H1 (cell line): ENCODE results near the gene CDV3. TPM values are rescaled to one million over a fixed set of nuclear protein-coding genes. Genes with fewer than 3 reads are reported as not detected.

ENCODE experiments used
- CTCF ChIA-PET: fragments of 300-600 bp; sonication (Branson Sonifier 250); formaldehyde crosslinking; loops from one replicate; lab custom pipeline; 2021; ENCODE audit not compliant: partially characterized antibody; lab: Charles Lee
- POLR2A ChIA-PET: fragments of 300-600 bp; sonication (Branson Sonifier 250); formaldehyde crosslinking; loops from one replicate; lab custom pipeline; 2021; ENCODE audit warnings: inconsistent platforms; ENCODE audit not compliant: partially characterized antibody; lab: Charles Lee
- DNase-seq, 2 experiments: peaks; one replicate each; pipeline versions ENCODE4 v3.0.0 to v3.0.0-alpha.2; 2010 to 2022; ENCODE audit warnings: low spot score in 2 of 2, low read depth in 1 of 2, mixed read lengths in 1 of 2
- FAIRE-seq: peaks from 2 replicates; lab custom pipeline; 2011; peaks lifted over from hg19 to GRCh38; lab: Jason Lieb, UNC
- H2AFZ ChIP-seq: 2 replicates; pipeline ENCODE4 v1.8.1; 2012; ENCODE audit warnings: low read length, inconsistent platforms
- H2AK5ac ChIP-seq: 2 replicates; pipeline ENCODE4 v1.6.1; 2013; ENCODE audit warnings: low read depth, low read length
- H2BK120ac ChIP-seq: replicated peaks from 2 replicates; pipeline ENCODE3; 2013; ENCODE audit warnings: low read depth, low read length, inconsistent platforms
- H2BK12ac ChIP-seq: 2 replicates; pipeline ENCODE4 v1.6.1; 2013; ENCODE audit warnings: low read depth, low read length
- H2BK15ac ChIP-seq: 2 replicates; pipeline ENCODE4 v1.6.1; 2013; ENCODE audit warnings: low read length
- H2BK20ac ChIP-seq: 2 replicates; pipeline ENCODE4 v1.6.1; 2013; ENCODE audit warnings: low read length
- H2BK5ac ChIP-seq: 2 replicates; pipeline ENCODE4 v1.6.1; 2013; ENCODE audit warnings: low read depth, low read length
- H3K14ac ChIP-seq: 2 replicates; pipeline ENCODE4 v1.6.1; 2013; ENCODE audit warnings: inconsistent platforms; ENCODE audit not compliant: insufficient read length
- H3K18ac ChIP-seq: 2 replicates; pipeline ENCODE4 v1.6.1; 2013; ENCODE audit warnings: low read length; ENCODE audit errors: extremely low read depth
- H3K23ac ChIP-seq: 2 replicates; pipeline ENCODE4 v1.6.1; 2013; ENCODE audit warnings: inconsistent platforms; ENCODE audit not compliant: insufficient read length
- H3K23me2 ChIP-seq: 2 replicates; pipeline ENCODE4 v1.6.1; 2013; ENCODE audit warnings: low read depth, low read length
- H3K27ac ChIP-seq: 2 replicates; pipeline ENCODE4 v1.6.1; 2011; ENCODE audit warnings: low read depth, low read length, inconsistent platforms
- H3K27me3 ChIP-seq, 4 experiments: replicated peaks in 1 of 4; 1 replicate in 1 of 4; 2 replicates in 3 of 4; pipeline versions ENCODE4 v1.6.1 to v1.8.1; 2011 to 2013; ENCODE audit warnings: low read length in 3 of 4, mild to moderate bottlenecking in 3 of 4, inconsistent platforms in 2 of 4, mixed read lengths in 2 of 4, moderate library complexity in 1 of 4; ENCODE audit not compliant: control insufficient read depth in 3 of 4, insufficient read depth in 3 of 4; ENCODE audit errors: extremely low read depth in 1 of 4
- H3K36me3 ChIP-seq, 4 experiments: 2 replicates each; pipeline versions ENCODE4 v1.6.1 to v1.8.1; 2011 to 2013; ENCODE audit warnings: mild to moderate bottlenecking in 4 of 4, low read length in 3 of 4, moderate library complexity in 2 of 4, control low read depth in 1 of 4, inconsistent platforms in 1 of 4; ENCODE audit not compliant: insufficient read depth in 4 of 4, control insufficient read depth in 2 of 4
- H3K4ac ChIP-seq: replicated peaks from 2 replicates; pipeline ENCODE3; 2013; ENCODE audit warnings: low read length, low read depth, mixed read lengths, inconsistent platforms; ENCODE audit not compliant: insufficient read length
- H3K4me1 ChIP-seq, 4 experiments: replicated peaks in 1 of 4; 1 replicate in 1 of 4; 2 replicates in 3 of 4; pipeline versions ENCODE4 v1.6.1 to v1.8.1; 2011 to 2013; ENCODE audit warnings: low read length in 3 of 4, inconsistent platforms in 2 of 4, mixed read lengths in 1 of 4; ENCODE audit not compliant: insufficient read depth in 4 of 4, control insufficient read depth in 3 of 4
- H3K4me2 ChIP-seq, 2 experiments: 2 replicates each; pipeline versions ENCODE4 v1.6.1 to v1.8.1; 2011 to 2013; ENCODE audit warnings: low read depth in 2 of 2, low read length in 2 of 2, control low read depth in 1 of 2, inconsistent platforms in 1 of 2, mild to moderate bottlenecking in 1 of 2; ENCODE audit not compliant: insufficient read depth in 1 of 2
- H3K4me3 ChIP-seq, 4 experiments: fragments of 200-600, 300-600 bp in 1 of 4; sonication (generic), shearing (Covaris generic), sonication (Bioruptor Twin) in 1 of 4; 2 replicates each; pipeline versions ENCODE4 v1.5.1 to v1.8.1; 2011 to 2016; ENCODE audit warnings: low read length in 4 of 4, low read depth in 3 of 4, control low read depth in 2 of 4, inconsistent platforms in 2 of 4, mild to moderate bottlenecking in 2 of 4, mixed read lengths in 1 of 4, moderate library complexity in 1 of 4; ENCODE audit not compliant: insufficient read depth in 2 of 4; ENCODE audit errors: extremely low read depth in 1 of 4
- H3K56ac ChIP-seq: replicated peaks from 2 replicates; pipeline ENCODE3; 2013; ENCODE audit warnings: low read depth, mild to moderate bottlenecking, mixed read lengths, low read length, inconsistent platforms; ENCODE audit not compliant: insufficient read length
- H3K79me1 ChIP-seq: 2 replicates; pipeline ENCODE4 v1.6.1; 2013; ENCODE audit warnings: low read depth, low read length, control low read depth
- H3K79me2 ChIP-seq, 2 experiments: 2 replicates each; pipeline versions ENCODE4 v1.6.1 to v1.8.1; 2012 to 2013; ENCODE audit warnings: low read length in 2 of 2, mild to moderate bottlenecking in 2 of 2, inconsistent platforms in 1 of 2; ENCODE audit not compliant: insufficient read depth in 2 of 2, control insufficient read depth in 1 of 2
- H3K9ac ChIP-seq, 4 experiments: replicated peaks in 1 of 4; 1 replicate in 1 of 4; 2 replicates in 3 of 4; pipeline versions ENCODE4 v1.6.1 to v1.8.1; 2011 to 2013; ENCODE audit warnings: low read depth in 3 of 4, low read length in 3 of 4, control low read depth in 2 of 4, mild to moderate bottlenecking in 2 of 4, moderate library complexity in 2 of 4, inconsistent platforms in 1 of 4; ENCODE audit errors: extremely low read depth in 1 of 4
- H3K9me3 ChIP-seq, 2 experiments: 2 replicates each; pipeline versions ENCODE4 v1.6.1 to v1.8.1; 2012 to 2013; ENCODE audit warnings: mild to moderate bottlenecking in 2 of 2, moderate library complexity in 2 of 2, control low read depth in 1 of 2, inconsistent platforms in 1 of 2, low read depth in 1 of 2, low read length in 1 of 2, mixed read lengths in 1 of 2; ENCODE audit not compliant: insufficient read depth in 2 of 2
- H4K20me1 ChIP-seq, 2 experiments: replicated peaks in 1 of 2; 2 replicates each; pipeline versions ENCODE3 to v1.8.1; 2011 to 2013; ENCODE audit warnings: inconsistent platforms in 2 of 2, low read length in 2 of 2, mild to moderate bottlenecking in 1 of 2; ENCODE audit not compliant: insufficient read depth in 2 of 2, control insufficient read depth in 1 of 2
- H4K5ac ChIP-seq: 2 replicates; pipeline ENCODE4 v1.6.1; 2013; ENCODE audit warnings: low read length, low read depth, mixed read lengths, inconsistent platforms; ENCODE audit not compliant: insufficient read length
- H4K8ac ChIP-seq: 2 replicates; pipeline ENCODE4 v1.8.0; 2013; ENCODE audit warnings: mild to moderate bottlenecking, moderate library complexity, low read length, inconsistent platforms; ENCODE audit not compliant: insufficient read depth; ENCODE audit errors: extremely low read depth
- H4K91ac ChIP-seq: replicated peaks from 2 replicates; pipeline ENCODE3; 2013; ENCODE audit warnings: low read length, mixed read lengths, inconsistent platforms; ENCODE audit not compliant: insufficient read length
- JUND ChIP-seq: IDR thresholded peaks from 2 replicates; pipeline ENCODE4 v1.6.1; 2011; ENCODE audit warnings: mild to moderate bottlenecking, improper control_type of control experiment, low read length
- whole genome bisulfite sequencing, 2 experiments: shearing (Covaris generic) in 1 of 2; methylation state at CpG; one replicate each; pipeline versions ENCODE4 v1.1.6 to v1.1.7; 2013 to 2015; ENCODE audit warnings: low lambda C conversion rate in 2 of 2, mixed read lengths in 2 of 2, inconsistent platforms in 1 of 2, low coverage in 1 of 2, missing lambda C conversion rate in 1 of 2; ENCODE audit not compliant: insufficient replicate concordance in 2 of 2, insufficient coverage in 1 of 2, insufficient read length in 1 of 2; ENCODE audit errors: extremely low coverage in 1 of 2, missing lambda C conversion rate in 1 of 2; 5-methylcytosine and 5-hydroxymethylcytosine counted together
- polyA plus RNA-seq, 7 experiments: library from polyadenylated mRNA; depleted of rRNA in 3 of 7; stranded (reverse) in 5 of 7; unstranded in 2 of 7; fragments of >200 nt in 5 of 7; fragments of 200-250 nt in 2 of 7; gene quantifications; 1 replicate in 5 of 7; 2 replicates in 1 of 7; 4 replicates in 1 of 7; pipeline versions ENCODE4 v1.2.1 to v1.2.3, GENCODE V29; 2011 to 2013; ENCODE audit warnings: missing spikeins in 2 of 7, mixed read lengths in 2 of 7
- total RNA-seq: library from RNA; stranded (reverse); fragmentation: NEBNext Ultra II Directional; extraction: Animal tissue kit (Norgen Biotek cat#: 25700); gene quantifications from 2 replicates; pipeline ENCODE4 v1.2.1, GENCODE V29; 2021

CDV3 gene
- total and polyA plus RNA-seq, 2 of the 8 experiments (the other 6 are each of a cell fraction or from before 2014, with no cell fraction given) = 29.4 to 163 TPM

DNA sequence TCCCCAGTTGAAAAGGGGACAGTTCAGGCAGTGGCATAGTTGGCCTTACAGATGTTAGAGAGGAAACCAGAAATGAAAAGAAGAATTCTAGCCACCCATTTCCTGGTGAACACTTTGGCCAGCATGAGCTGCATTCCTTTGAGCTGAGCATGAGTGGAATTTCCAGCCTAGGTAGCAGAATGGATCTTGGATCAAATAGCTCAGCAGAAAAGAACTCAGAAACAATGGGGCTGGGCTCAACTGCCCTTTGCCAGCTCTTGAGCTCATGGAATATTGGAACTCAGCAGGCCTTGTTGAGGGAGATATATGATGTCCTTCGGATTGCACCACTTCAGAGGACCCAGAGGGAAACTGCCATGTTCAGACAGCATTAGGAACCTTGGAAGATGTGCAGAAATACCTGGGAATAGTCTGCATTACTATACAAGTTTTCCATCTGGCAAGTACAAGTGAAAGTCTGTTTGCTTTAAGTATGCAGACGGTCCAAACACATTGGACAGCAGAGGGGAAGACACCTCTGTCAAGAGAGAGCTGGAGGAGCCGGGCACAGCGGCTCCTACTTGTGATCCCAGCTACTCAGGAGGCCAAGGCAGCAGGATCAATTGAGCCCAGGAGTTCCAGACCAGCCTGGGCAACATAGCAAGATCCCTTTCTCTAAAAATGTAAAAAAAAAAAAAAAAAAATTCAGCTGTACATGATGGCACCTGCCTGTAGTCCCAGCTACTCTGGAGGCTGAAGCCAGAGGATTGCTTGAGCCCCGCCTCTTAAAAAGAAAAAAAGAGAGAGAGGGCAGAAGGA, 3.1 kb upstream of the CDV3 start:
- H3K4ac ChIP-seq = no peak overlapping the region
- POLR2A ChIA-PET = interaction anchor here (0.9 to 1.3 kb wide), 3 partner anchors 13 to 86 kb away, joined by 3 to 5 read pairs (median 3); no protein-coding TSS in a partner anchor
- H3K18ac ChIP-seq = no peak overlapping the region
- no peak overlapping the region for H2BK120ac ChIP-seq
- FAIRE-seq (no peak), DNase-seq (no peak)
- no peaks in the 10 kb centered on the region for H3K79me1 ChIP-seq
- H4K5ac ChIP-seq = no peak overlapping the region
- H4K91ac ChIP-seq = no peak overlapping the region
- H2BK5ac ChIP-seq = no peak overlapping the region
- no peak overlapping the region for H3K4me3 ChIP-seq
- H3K27ac ChIP-seq = no peak overlapping the region
- no peaks in the 10 kb centered on the region for H3K27me3 ChIP-seq
- H2AK5ac ChIP-seq = no peak overlapping the region
- 0 out of 2 replicates have a peak, but pooled peaks cover 5% of the 10 kb centered on the region for H3K23me2 ChIP-seq
- peaks cover 0 to 5% (median under 1%) of the 10 kb centered on the region in 4 experiments; a peak in 1 of 7 replicates for H3K4me1 ChIP-seq
- peaks cover 8 to 11% of the 10 kb centered on the region in 2 experiments for H3K79me2 ChIP-seq
- H3K9me3 ChIP-seq = no peaks in the 10 kb centered on the region
- no peak overlapping the region for H3K23ac ChIP-seq
- no peak overlapping the region for H4K8ac ChIP-seq
- 86% methylated on average over 4 of the region's 5 CpGs; no CpG with 5 or more reads in 1 of the 2 experiments for WGBS, 2 experiments
- peaks cover 0 to 4% (median 3%) of the 10 kb centered on the region in 4 experiments; a peak in 4 of 8 replicates for H3K36me3 ChIP-seq
- no peak overlapping the region for H2BK12ac ChIP-seq
- no peak overlapping the region for H3K9ac ChIP-seq
- CTCF ChIA-PET = interaction anchor here (0.6 to 2.5 kb wide), 8 partner anchors 8 to 324 kb away, joined by 3 to 16 read pairs (median 4); no protein-coding TSS in a partner anchor
- H3K4me2 ChIP-seq = no peak overlapping the region
- H4K20me1 ChIP-seq = peaks cover 0 to 4% of the 10 kb centered on the region in 2 experiments
- no peak overlapping the region for H3K14ac ChIP-seq
- H2BK15ac ChIP-seq = no peak overlapping the region
- H3K56ac ChIP-seq = no peak overlapping the region
- no peak overlapping the region for H2AFZ ChIP-seq
- H2BK20ac ChIP-seq = no peak overlapping the region
- no peak for TF ChIP-seq JUND
